Esophagus squamous epithelium (tissue), 5 donors: ENCODE results near the gene SRGAP1. TPM values are rescaled to one million over a fixed set of nuclear protein-coding genes. Genes with fewer than 3 reads are reported as not detected.
"Not testable (repeated sequence)": the region's sequence is repeated elsewhere in the genome, so short reads cannot be mapped to it uniquely, and the experiment has no call there.

ENCODE experiments used
- DNase-seq: peaks from one replicate; lab custom pipeline; 2025; lab: John Stamatoyannopoulos, UW
- H3K27ac ChIP-seq, 4 donors: fragments of 200-600 bp; sonication (generic); one replicate each; pipeline ENCODE4 v1.5.1; 2016 to 2019; ENCODE audit warnings: mild to moderate bottlenecking in 1 of 4
- H3K27me3 ChIP-seq, 4 donors: fragments of 200-600 bp; sonication (generic); 1 replicate in 3 of 4; 2 replicates in 1 of 4; pipeline versions ENCODE4 v1.5.1 to v1.6.0; 2017 to 2021; ENCODE audit warnings: antibody characterized with exemption in 1 of 4
- H3K36me3 ChIP-seq, 3 donors: fragments of 200-600 bp; sonication (generic); one replicate each; pipeline ENCODE4 v1.5.1; 2016 to 2019
- H3K4me1 ChIP-seq, 3 donors: fragments of 200-600 bp; sonication (generic); one replicate each; pipeline ENCODE4 v1.5.1; 2017 to 2019
- H3K4me3 ChIP-seq, 4 donors: fragments of 200-600 bp; sonication (generic); 1 replicate in 3 of 4; 2 replicates in 1 of 4; pipeline ENCODE4 v1.5.1; 2016 to 2019; ENCODE audit warnings: mild to moderate bottlenecking in 2 of 4, moderate library complexity in 1 of 4
- H3K9me3 ChIP-seq, 3 donors: fragments of 200-600 bp; sonication (generic); one replicate each; pipeline ENCODE4 v1.5.1; 2016 to 2019
- CTCF ChIP-seq, 6 experiments: fragments of 450-650 bp in 4 of 6; fragments of 200-600 bp in 2 of 6; sonication (generic) in 2 of 6; IDR thresholded peaks; one replicate each; pipeline ENCODE4 v1.5.1; 2016 to 2019; ENCODE audit warnings: antibody characterized with exemption in 6 of 6, mild to moderate bottlenecking in 4 of 6, moderate library complexity in 4 of 6
- POLR2A ChIP-seq, 4 donors: fragments of 450-650 bp; IDR thresholded peaks; one replicate each; pipeline ENCODE4 v1.6.1; 2017; ENCODE audit warnings: antibody characterized with exemption in 4 of 4, mild to moderate bottlenecking in 4 of 4, moderate library complexity in 3 of 4
- WGBS, 2 donors: methylation state at CpG; one replicate each; pipeline ENCODE4 v1.1.5; 2018; 5-methylcytosine and 5-hydroxymethylcytosine counted together
- intact Hi-C: fragments of 100-400 bp; cut with DNase I; formaldehyde crosslinking; loops from one replicate; pipeline ENCODE4 v1.15.0; 2022
- total RNA-seq, 4 donors: library from RNA; depleted of rRNA; stranded (reverse); fragments of >200 nt; gene quantifications; one replicate each; pipeline ENCODE4 v1.1.0, GENCODE V29; 2016
- donor health status: DM: yes; HTN: yes; CAD: no.

SRGAP1 gene
- total RNA-seq, 4 donors from 2014 or later = 2.0 to 5.3 (median 3.6) TPM

GRCh38 chr12:63874897-63875480, 30.5 kb downstream of the SRGAP1 start:
- no peaks in the 10 kb centered on the region for H3K4me1 ChIP-seq
- no peaks in the 10 kb centered on the region for H3K36me3 ChIP-seq
- H3K4me3 ChIP-seq = no peak overlapping the region
- H3K27ac ChIP-seq = no peak overlapping the region
- DNase-seq = no peak
- TF ChIP-seq CTCF (IDR thresholded peaks at IDR 0.05) (no peak), POLR2A (IDR thresholded peaks at IDR 0.05) (no peak)
- no peaks in the 10 kb centered on the region for H3K9me3 ChIP-seq
- WGBS, 2 donors = 73 to 77% methylated on average over 3 of the region's 3 CpGs
- no peaks in the 10 kb centered on the region for H3K27me3 ChIP-seq
- intact Hi-C loops = no loop called here

GRCh38 chr12:63875703-63876102, 31.2 kb downstream of the SRGAP1 start:
- Histone ChIP-seq H3K27me3 (no peaks in the 10 kb centered on the region), H3K9me3 (no peaks in the 10 kb centered on the region), H3K27ac (no peak overlapping the region), H3K36me3 (no peaks in the 10 kb centered on the region), H3K4me1 (no peaks in the 10 kb centered on the region), H3K4me3 (no peak overlapping the region)
- 55 to 77% methylated on average over 3 of the region's 3 CpGs for WGBS, 2 donors
- no peak for TF ChIP-seq POLR2A (IDR thresholded peaks at IDR 0.05)
- TF ChIP-seq CTCF (IDR thresholded peaks at IDR 0.05) = no peak
- intact Hi-C loops = no loop called here
- no peak for DNase-seq

DNA sequence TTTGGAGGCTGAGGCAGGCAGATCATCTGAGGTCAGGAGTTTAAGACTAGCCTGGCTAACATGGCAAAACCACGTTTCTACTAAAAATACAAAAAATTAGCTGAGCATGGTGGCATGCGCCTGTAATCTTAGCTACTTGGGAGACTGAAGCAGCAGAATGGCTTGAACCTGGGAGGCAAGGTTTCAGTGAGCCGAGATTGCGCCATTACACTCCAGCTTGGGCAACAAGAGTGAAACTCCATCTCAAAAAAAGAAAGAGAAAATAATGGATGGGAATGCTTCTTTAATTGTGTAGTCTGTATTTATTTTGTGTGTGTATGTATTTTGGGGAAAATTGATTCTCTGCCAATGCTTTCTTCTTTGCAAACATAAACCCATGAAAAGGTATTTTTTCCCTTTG, 32.5 kb downstream of the SRGAP1 start:
- Histone ChIP-seq H3K27me3 (no peaks in the 10 kb centered on the region), H3K36me3 (no peaks in the 10 kb centered on the region), H3K9me3 (no peaks in the 10 kb centered on the region), H3K4me3 (no peak overlapping the region), H3K4me1 (no peaks in the 10 kb centered on the region), H3K27ac (no peak overlapping the region)
- DNase-seq = no peak
- TF ChIP-seq POLR2A (IDR thresholded peaks at IDR 0.05) (no peak), CTCF (IDR thresholded peaks at IDR 0.05) (no peak)
- 75 to 81% methylated on average over 4 of the region's 4 CpGs for WGBS, 2 donors
- intact Hi-C loops = no loop called here

GRCh38 chr12:63877693-63878092, 33.2 kb downstream of the SRGAP1 start:
- DNase-seq = no peak
- H3K27ac ChIP-seq = no peak overlapping the region
- WGBS, 2 donors = 43 to 57% methylated on average over 1 of the region's 1 CpG
- no peak overlapping the region for H3K4me3 ChIP-seq
- no peaks in the 10 kb centered on the region for H3K27me3 ChIP-seq
- intact Hi-C loops = no loop called here
- no peak for TF ChIP-seq POLR2A (IDR thresholded peaks at IDR 0.05)
- TF ChIP-seq CTCF (IDR thresholded peaks at IDR 0.05) = no peak
- H3K36me3 ChIP-seq = no peaks in the 10 kb centered on the region
- no peaks in the 10 kb centered on the region for H3K9me3 ChIP-seq
- no peaks in the 10 kb centered on the region for H3K4me1 ChIP-seq

DNA sequence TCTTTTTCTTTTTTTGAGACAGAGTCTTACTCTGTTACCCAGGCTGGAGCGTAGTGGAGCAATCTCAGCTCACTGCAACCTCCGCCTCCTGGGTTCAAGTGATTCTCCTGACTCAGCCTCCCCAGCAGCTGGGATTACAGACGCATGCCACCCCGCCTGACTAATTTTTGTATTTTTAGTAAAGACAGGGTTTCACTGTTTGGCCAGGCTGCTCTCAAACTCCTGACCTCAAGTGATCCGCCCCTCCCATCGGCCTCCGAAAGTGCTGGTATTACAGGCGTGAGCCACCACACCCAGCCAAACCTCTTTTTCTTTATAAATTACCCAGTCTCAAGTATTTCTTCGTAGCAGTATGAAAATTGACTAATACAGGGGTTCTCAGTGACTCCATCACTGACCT, 35.7 kb downstream of the SRGAP1 start:
- intact Hi-C loops, H3K9me3 ChIP-seq, DNase-seq, H3K27me3 ChIP-seq, H3K4me3 ChIP-seq, H3K36me3 ChIP-seq, H3K4me1 ChIP-seq, H3K27ac ChIP-seq: not testable (repeated sequence)
- WGBS, 2 donors = 91 to 92% methylated on average over 9 of the region's 9 CpGs
